Liver (tissue), 9 donors: Measurements from ENCODE around the gene IPO9. TPM values are rescaled to one million over a fixed set of nuclear protein-coding genes. Genes with fewer than 3 reads are reported as not detected.

Experiments used
- DNase-seq: peaks from one replicate; pipeline ENCODE4 v3.0.0-alpha.2; 2017; ENCODE audit warnings: low spot score
- H3K27ac ChIP-seq, 2 donors: one replicate each; pipeline ENCODE4 v1.7.0; 2013; ENCODE audit warnings: inconsistent platforms in 2 of 2, low read length in 2 of 2, control low read depth in 1 of 2, low read depth in 1 of 2, mild to moderate bottlenecking in 1 of 2
- H3K27me3 ChIP-seq, 4 donors: one replicate each; pipeline versions ENCODE4 v1.6.1 to v1.7.0; 2013; ENCODE audit warnings: low read length in 3 of 4, inconsistent platforms in 1 of 4, mild to moderate bottlenecking in 1 of 4, moderate library complexity in 1 of 4; ENCODE audit not compliant: control insufficient read depth in 4 of 4, insufficient read depth in 4 of 4
- H3K36me3 ChIP-seq, 4 donors: one replicate each; pipeline versions ENCODE4 v1.6.1 to v1.7.0; 2013; ENCODE audit warnings: low read length in 3 of 4, mild to moderate bottlenecking in 3 of 4, low read depth in 1 of 4, moderate library complexity in 1 of 4; ENCODE audit not compliant: control insufficient read depth in 4 of 4, insufficient read depth in 3 of 4
- H3K4me1 ChIP-seq, 4 donors: one replicate each; pipeline versions ENCODE4 v1.6.1 to v1.7.0; 2013; ENCODE audit warnings: low read length in 3 of 4, mild to moderate bottlenecking in 3 of 4, moderate library complexity in 1 of 4; ENCODE audit not compliant: control insufficient read depth in 4 of 4, insufficient read depth in 4 of 4
- H3K4me3 ChIP-seq, 3 donors: one replicate each; pipeline versions ENCODE4 v1.6.1 to v1.7.0; 2013; ENCODE audit warnings: low read length in 3 of 3, control low read depth in 1 of 3, low read depth in 1 of 3, mild to moderate bottlenecking in 1 of 3
- H3K9ac ChIP-seq, 2 donors: one replicate each; pipeline ENCODE4 v1.7.0; 2013; ENCODE audit warnings: low read length in 2 of 2, mild to moderate bottlenecking in 2 of 2, moderate library complexity in 2 of 2, control low read depth in 1 of 2, low read depth in 1 of 2
- H3K9me3 ChIP-seq, 4 donors: one replicate each; pipeline versions ENCODE4 v1.6.1 to v1.7.0; 2013; ENCODE audit warnings: low read length in 3 of 4; ENCODE audit not compliant: control insufficient read depth in 4 of 4
- EGR1 ChIP-seq, 2 donors: IDR thresholded peaks; 2 replicates each; pipeline ENCODE4 v1.6.1; 2016 to 2018; ENCODE audit warnings: antibody characterized with exemption in 2 of 2, low read depth in 2 of 2
- FOXA1 ChIP-seq: IDR thresholded peaks from 2 replicates; pipeline ENCODE4 v1.6.1; 2016; ENCODE audit warnings: antibody characterized with exemption
- FOXA2 ChIP-seq: IDR thresholded peaks from 2 replicates; pipeline ENCODE4 v1.6.1; 2016; ENCODE audit warnings: antibody characterized with exemption
- GABPA ChIP-seq, 2 donors: IDR thresholded peaks in 1 of 2; conservative IDR thresholded peaks in 1 of 2; 2 replicates each; pipeline ENCODE4 v1.6.1; 2016; ENCODE audit warnings: antibody characterized with exemption in 2 of 2, mild to moderate bottlenecking in 1 of 2, moderate library complexity in 1 of 2
- HNF4A ChIP-seq, 2 donors: conservative IDR thresholded peaks; 2 replicates each; pipeline ENCODE4 v1.6.1; 2016; ENCODE audit warnings: antibody characterized with exemption in 2 of 2, mild to moderate bottlenecking in 2 of 2
- HNF4G ChIP-seq: IDR thresholded peaks from 2 replicates; pipeline ENCODE4 v1.6.1; 2016; ENCODE audit warnings: antibody characterized with exemption
- JUND ChIP-seq, 2 donors: IDR thresholded peaks; 2 replicates each; pipeline ENCODE4 v1.6.1; 2016; ENCODE audit warnings: antibody characterized with exemption in 2 of 2
- NR2F2 ChIP-seq: IDR thresholded peaks from 2 replicates; pipeline ENCODE4 v1.6.1; 2016; ENCODE audit warnings: antibody characterized with exemption
- RAD21 ChIP-seq, 2 donors: IDR thresholded peaks; 2 replicates each; pipeline ENCODE4 v1.6.1; 2016; ENCODE audit warnings: antibody characterized with exemption in 2 of 2, mild to moderate bottlenecking in 2 of 2
- RXRA ChIP-seq, 2 donors: IDR thresholded peaks; 2 replicates each; pipeline ENCODE4 v1.6.1; 2017 to 2018; ENCODE audit warnings: antibody characterized with exemption in 2 of 2, mild to moderate bottlenecking in 1 of 2
- SP1 ChIP-seq: IDR thresholded peaks from 2 replicates; pipeline ENCODE4 v1.6.1; 2018; ENCODE audit warnings: antibody characterized with exemption, mild to moderate bottlenecking
- TAF1 ChIP-seq: conservative IDR thresholded peaks from 2 replicates; pipeline ENCODE4 v1.6.1; 2016; ENCODE audit warnings: antibody characterized with exemption, mild to moderate bottlenecking
- YY1 ChIP-seq: IDR thresholded peaks from 2 replicates; pipeline ENCODE4 v1.6.1; 2016; ENCODE audit warnings: antibody characterized with exemption, mild to moderate bottlenecking
- WGBS: extraction: QIAGEN DNeasy Blood & Tissue Kit; methylation state at CpG from one replicate; pipeline ENCODE4 v1.1.7; 2013; 5-methylcytosine and 5-hydroxymethylcytosine counted together
- polyA plus RNA-seq, 2 donors: library from polyadenylated mRNA; stranded (reverse) in 1 of 2; unstranded in 1 of 2; fragments of 200-250 nt in 1 of 2; fragments of >200 nt in 1 of 2; fragmentation: Nextera tagmentation in 1 of 2; extraction: Ambion mirVana in 1 of 2; gene quantifications; one replicate each; pipeline versions ENCODE4 v1.2.1 to v1.2.3, GENCODE V29; 2013 to 2015
- total RNA-seq, 2 donors: library from RNA; depleted of rRNA; stranded (reverse); fragments of >200 nt; gene quantifications; one replicate each; pipeline ENCODE4 v1.2.3, GENCODE V29; 2014
- TF ChIP-seq, protein P1 (sequence below): IDR thresholded peaks from 2 replicates; pipeline ENCODE4 v1.6.1; 2016; ENCODE audit warnings: antibody characterized with exemption
- TF ChIP-seq, protein P2 (sequence below): IDR thresholded peaks from 2 replicates; pipeline ENCODE4 v1.6.1; 2016; ENCODE audit warnings: antibody characterized with exemption, mild to moderate bottlenecking
- TF ChIP-seq, protein P3 (sequence below): IDR thresholded peaks from 2 replicates; pipeline ENCODE4 v1.6.1; 2016; ENCODE audit warnings: antibody characterized with exemption
- TF ChIP-seq, protein P4 (sequence below): fragments of 150-350 bp; IDR thresholded peaks from 2 replicates; pipeline ENCODE4 v1.5.1; 2017; ENCODE audit warnings: improper control_type of control experiment, low read depth, low read length; ENCODE audit not compliant: missing input control
- TF ChIP-seq, protein P5 (sequence below): IDR thresholded peaks from 2 replicates; pipeline ENCODE4 v1.6.1; 2016; ENCODE audit warnings: antibody characterized with exemption
- donor health status: healthy.
- donor health status: healthy.
- donor health status: healthy.
- donor health status: healthy.
- donor health status: healthy.

IPO9 gene
- total and polyA plus RNA-seq, 4 donors = 6.6 to 22.1 (median 13.6) TPM

DNA sequence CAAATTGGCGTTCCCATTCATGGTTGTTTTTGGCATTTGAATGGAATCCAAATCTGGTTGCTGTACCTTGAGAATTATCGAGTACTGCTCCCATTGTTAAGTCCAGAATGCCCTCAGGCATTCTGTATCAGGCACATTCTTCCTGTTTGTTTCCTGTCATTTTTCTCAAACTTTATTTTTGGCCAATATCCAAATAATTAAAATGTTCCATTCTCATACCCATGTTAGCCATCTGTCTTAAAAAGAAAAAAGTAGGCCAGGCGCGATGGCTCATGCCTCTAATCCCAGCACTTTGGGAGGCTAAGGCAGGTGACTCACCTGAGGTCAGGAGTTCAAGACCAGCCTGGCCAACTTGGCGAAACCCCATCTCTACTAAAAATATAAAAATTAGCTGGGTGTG is 30.5 kb downstream of the IPO9 start:
- WGBS = 89% methylated on average over 5 of the region's 5 CpGs
- no peak overlapping the region for H3K27ac ChIP-seq

DNA sequence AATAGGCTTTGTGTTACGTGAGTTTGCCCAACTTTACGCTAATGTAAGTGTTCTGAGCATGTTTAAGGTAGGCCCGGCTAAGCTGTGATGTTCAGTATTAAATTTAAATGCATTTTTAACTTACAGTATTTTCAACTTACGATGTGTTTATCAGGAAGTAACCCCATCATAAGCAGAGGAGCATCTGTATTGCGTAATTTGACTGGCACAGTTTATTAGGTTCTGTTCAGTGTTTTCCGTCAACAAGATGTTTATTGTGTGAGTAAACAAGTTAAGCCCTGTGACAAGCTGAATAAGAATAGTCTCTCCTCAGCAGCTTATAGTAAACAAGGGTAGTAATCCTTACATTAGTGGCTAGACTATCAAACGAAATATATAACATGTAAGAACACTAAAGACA is 32.5 kb downstream of the IPO9 start:
- H3K27me3 ChIP-seq = no peaks in the 10 kb centered on the region
- DNase-seq = no peak
- no peak overlapping the region for H3K4me3 ChIP-seq
- H3K4me1 ChIP-seq = no peaks in the 10 kb centered on the region
- 85% methylated on average over 7 of the region's 7 CpGs for WGBS
- TF ChIP-seq RXRA (IDR thresholded peaks at IDR 0.05) (no peak), JUND (IDR thresholded peaks at IDR 0.05) (no peak), HNF4G (no peak), FOXA1 (no peak), SP1 (no peak), EGR1 (IDR thresholded peaks at IDR 0.05; ENCODE audit: low read depth in 2 of 2) (no peak), HNF4A (conservative IDR thresholded peaks at IDR 0.05) (no peak), GABPA (IDR thresholded peaks at IDR 0.05 in 1 of 2, conservative IDR thresholded peaks at IDR 0.05 in 1 of 2) (no peak), NR2F2 (no peak), TAF1 (no peak), FOXA2 (no peak)
- TF ChIP-seq, protein P1, sequence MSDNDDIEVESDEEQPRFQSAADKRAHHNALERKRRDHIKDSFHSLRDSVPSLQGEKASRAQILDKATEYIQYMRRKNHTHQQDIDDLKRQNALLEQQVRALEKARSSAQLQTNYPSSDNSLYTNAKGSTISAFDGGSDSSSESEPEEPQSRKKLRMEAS = no peak
- TF ChIP-seq, protein P2, sequence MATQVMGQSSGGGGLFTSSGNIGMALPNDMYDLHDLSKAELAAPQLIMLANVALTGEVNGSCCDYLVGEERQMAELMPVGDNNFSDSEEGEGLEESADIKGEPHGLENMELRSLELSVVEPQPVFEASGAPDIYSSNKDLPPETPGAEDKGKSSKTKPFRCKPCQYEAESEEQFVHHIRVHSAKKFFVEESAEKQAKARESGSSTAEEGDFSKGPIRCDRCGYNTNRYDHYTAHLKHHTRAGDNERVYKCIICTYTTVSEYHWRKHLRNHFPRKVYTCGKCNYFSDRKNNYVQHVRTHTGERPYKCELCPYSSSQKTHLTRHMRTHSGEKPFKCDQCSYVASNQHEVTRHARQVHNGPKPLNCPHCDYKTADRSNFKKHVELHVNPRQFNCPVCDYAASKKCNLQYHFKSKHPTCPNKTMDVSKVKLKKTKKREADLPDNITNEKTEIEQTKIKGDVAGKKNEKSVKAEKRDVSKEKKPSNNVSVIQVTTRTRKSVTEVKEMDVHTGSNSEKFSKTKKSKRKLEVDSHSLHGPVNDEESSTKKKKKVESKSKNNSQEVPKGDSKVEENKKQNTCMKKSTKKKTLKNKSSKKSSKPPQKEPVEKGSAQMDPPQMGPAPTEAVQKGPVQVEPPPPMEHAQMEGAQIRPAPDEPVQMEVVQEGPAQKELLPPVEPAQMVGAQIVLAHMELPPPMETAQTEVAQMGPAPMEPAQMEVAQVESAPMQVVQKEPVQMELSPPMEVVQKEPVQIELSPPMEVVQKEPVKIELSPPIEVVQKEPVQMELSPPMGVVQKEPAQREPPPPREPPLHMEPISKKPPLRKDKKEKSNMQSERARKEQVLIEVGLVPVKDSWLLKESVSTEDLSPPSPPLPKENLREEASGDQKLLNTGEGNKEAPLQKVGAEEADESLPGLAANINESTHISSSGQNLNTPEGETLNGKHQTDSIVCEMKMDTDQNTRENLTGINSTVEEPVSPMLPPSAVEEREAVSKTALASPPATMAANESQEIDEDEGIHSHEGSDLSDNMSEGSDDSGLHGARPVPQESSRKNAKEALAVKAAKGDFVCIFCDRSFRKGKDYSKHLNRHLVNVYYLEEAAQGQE = no peak
- TF ChIP-seq, protein P3, sequence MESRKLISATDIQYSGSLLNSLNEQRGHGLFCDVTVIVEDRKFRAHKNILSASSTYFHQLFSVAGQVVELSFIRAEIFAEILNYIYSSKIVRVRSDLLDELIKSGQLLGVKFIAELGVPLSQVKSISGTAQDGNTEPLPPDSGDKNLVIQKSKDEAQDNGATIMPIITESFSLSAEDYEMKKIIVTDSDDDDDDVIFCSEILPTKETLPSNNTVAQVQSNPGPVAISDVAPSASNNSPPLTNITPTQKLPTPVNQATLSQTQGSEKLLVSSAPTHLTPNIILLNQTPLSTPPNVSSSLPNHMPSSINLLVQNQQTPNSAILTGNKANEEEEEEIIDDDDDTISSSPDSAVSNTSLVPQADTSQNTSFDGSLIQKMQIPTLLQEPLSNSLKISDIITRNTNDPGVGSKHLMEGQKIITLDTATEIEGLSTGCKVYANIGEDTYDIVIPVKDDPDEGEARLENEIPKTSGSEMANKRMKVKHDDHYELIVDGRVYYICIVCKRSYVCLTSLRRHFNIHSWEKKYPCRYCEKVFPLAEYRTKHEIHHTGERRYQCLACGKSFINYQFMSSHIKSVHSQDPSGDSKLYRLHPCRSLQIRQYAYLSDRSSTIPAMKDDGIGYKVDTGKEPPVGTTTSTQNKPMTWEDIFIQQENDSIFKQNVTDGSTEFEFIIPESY = no peak
- TF ChIP-seq, protein P4, sequence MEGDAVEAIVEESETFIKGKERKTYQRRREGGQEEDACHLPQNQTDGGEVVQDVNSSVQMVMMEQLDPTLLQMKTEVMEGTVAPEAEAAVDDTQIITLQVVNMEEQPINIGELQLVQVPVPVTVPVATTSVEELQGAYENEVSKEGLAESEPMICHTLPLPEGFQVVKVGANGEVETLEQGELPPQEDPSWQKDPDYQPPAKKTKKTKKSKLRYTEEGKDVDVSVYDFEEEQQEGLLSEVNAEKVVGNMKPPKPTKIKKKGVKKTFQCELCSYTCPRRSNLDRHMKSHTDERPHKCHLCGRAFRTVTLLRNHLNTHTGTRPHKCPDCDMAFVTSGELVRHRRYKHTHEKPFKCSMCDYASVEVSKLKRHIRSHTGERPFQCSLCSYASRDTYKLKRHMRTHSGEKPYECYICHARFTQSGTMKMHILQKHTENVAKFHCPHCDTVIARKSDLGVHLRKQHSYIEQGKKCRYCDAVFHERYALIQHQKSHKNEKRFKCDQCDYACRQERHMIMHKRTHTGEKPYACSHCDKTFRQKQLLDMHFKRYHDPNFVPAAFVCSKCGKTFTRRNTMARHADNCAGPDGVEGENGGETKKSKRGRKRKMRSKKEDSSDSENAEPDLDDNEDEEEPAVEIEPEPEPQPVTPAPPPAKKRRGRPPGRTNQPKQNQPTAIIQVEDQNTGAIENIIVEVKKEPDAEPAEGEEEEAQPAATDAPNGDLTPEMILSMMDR = no peak
- TF ChIP-seq, protein P5, sequence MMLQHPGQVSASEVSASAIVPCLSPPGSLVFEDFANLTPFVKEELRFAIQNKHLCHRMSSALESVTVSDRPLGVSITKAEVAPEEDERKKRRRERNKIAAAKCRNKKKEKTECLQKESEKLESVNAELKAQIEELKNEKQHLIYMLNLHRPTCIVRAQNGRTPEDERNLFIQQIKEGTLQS = no peak
- no peaks in the 10 kb centered on the region for H3K9me3 ChIP-seq
- H3K36me3 ChIP-seq = peaks cover 9 to 49% (median 28%) of the 10 kb centered on the region in 4 donors
- H3K9ac ChIP-seq = no peak overlapping the region
- H3K27ac ChIP-seq = no peak overlapping the region

More for the DNA sequence above, 30.5 kb downstream of the IPO9 start:
- Histone ChIP-seq H3K4me3 (no peak overlapping the region), H3K27me3 (no peaks in the 10 kb centered on the region), H3K4me1 (no peaks in the 10 kb centered on the region), H3K9me3 (no peaks in the 10 kb centered on the region), H3K36me3 (peaks cover 10 to 58% (median 46%) of the 10 kb centered on the region in 4 donors), H3K9ac (no peak overlapping the region)
- no peak for DNase-seq
- TF ChIP-seq RXRA (IDR thresholded peaks at IDR 0.05) (no peak), RAD21 (IDR thresholded peaks at IDR 0.05) (no peak), YY1 (no peak), SP1 (no peak), NR2F2 (no peak), TAF1 (no peak), GABPA (IDR thresholded peaks at IDR 0.05 in 1 of 2, conservative IDR thresholded peaks at IDR 0.05 in 1 of 2) (no peak), FOXA1 (no peak)
- TF ChIP-seq, protein P2 = no peak
- TF ChIP-seq, protein P1 = no peak
